Stromal cell of bone marrow (primary cell): ENCODE data around the gene ZNF219.
"Not testable (repeated sequence)": the region's sequence is repeated elsewhere in the genome, so short reads cannot be mapped to it uniquely, and the experiment has no call there.

ENCODE experiments used
- DNase-seq: peaks from one replicate; pipeline ENCODE4 v3.0.0-alpha.2; 2012; ENCODE audit warnings: low read depth

ZNF219 gene

DNA sequence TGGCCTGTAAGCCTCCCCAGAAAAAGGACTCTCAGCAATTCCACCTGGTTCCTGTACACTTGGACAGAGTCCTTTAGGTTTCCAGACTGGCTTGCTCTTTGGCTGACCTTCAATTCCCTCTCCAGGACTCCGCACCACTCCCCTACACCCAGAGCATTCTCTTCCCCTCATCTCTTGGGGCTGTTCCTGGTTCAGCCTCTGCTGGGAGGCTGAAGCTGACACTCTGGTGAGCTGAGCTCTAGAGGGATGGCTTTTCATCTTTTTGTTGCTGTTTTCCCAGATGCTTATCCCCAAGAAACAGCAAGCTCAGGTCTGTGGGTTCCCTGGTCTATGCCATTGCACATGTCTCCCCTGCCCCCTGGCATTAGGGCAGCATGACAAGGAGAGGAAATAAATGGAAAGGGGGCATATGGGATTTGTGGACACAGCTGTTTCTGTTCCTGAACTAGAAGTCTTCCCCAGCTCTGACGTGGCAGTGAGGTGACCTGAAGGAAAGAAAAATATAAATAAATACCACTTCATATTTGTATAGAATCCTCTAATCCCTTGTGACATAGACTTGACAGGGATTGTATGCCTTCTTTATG, 55.0 kb downstream of the ZNF219 start:
- DNase-seq: no peak

- no peak for DNase-seq
Measured at GRCh38 chr14:21042918-21043317, 55.5 kb downstream of the ZNF219 start.

DNA sequence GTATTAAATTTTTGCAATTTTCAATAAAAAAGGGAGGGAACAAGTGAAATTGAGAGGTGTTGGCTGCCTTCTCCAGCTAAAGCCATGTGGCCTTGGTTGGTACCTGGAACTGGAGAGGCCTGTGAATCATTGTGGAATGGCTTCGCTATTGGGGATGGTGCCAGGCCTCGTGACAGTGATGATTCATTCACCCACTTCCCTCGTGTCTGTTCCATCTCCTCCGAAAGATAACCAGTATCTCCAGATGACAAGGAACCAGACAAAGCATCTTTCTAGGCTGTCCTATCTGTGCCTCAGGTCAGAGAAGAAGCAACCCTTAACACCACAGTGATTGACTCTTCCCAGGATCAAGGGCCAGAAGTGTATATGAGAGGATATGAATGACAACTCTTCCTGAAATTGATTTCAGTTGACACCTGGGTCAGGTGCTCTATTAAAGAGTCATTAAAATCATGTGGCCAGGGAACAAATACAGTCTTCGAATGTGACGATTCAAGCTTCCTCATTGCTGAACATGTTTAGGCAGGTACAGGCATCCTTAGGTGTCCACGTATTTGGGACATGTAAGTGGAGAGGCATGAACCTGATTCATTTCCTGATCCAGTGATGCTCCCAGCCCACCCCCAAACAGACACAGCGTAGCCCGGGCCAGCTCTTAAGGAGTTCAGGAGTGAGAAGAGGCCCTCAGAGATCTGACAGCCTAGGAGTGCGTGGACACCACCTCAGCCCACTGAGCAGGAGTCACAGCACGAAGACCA, 56.6 kb downstream of the ZNF219 start, which contains the start of gene RNASE7:
TSS of gene RNASE7 (plus strand) at position 687 of the 758 bp plus-strand sequence. CDS start 631 bp downstream, outside the sequence.
- DNase-seq: no peak

GRCh38 chr14:21040941-21041340, 57.5 kb downstream of the ZNF219 start:
- DNase-seq: not testable (repeated sequence)

GRCh38 chr14:21040370-21040925, 58.0 kb downstream of the ZNF219 start:
- no peak for DNase-seq
